A549 (cell line): ENCODE data around the gene MT1E. TPM values are rescaled to one million over a fixed set of nuclear protein-coding genes. Genes with fewer than 3 reads are reported as not detected.

Experiments used
- ATAC-seq, 2 experiments: fragments of 200-7000 bp in 1 of 2; fragments of >200 bp in 1 of 2; cut with Nextera tagmentation in 1 of 2; cut with Tn5 transposase in 1 of 2; 3 replicates each; pipeline versions ENCODE4 v1.8.0 to v1.9.1; 2018 to 2020; ENCODE audit warnings: mild to moderate bottlenecking in 1 of 2, moderate library complexity in 1 of 2
- CTCF ChIA-PET: fragments of 300-600 bp; sonication (Branson Sonifier 250); formaldehyde crosslinking; extraction: SDS; loops from one replicate; lab custom pipeline; 2021; ENCODE audit warnings: antibody characterized with exemption, inconsistent platforms; lab: Yijun Ruan, JAX
- POLR2A ChIA-PET: fragments of 350-600 bp; formaldehyde crosslinking; extraction: SDS; loops from one replicate; lab custom pipeline; 2021; ENCODE audit warnings: antibody characterized with exemption, inconsistent platforms; lab: Yijun Ruan, JAX
- DNase-seq, 2 experiments: peaks; one replicate each; pipeline versions ENCODE4 v3.0.0 to v3.0.0-alpha.2; 2011 to 2016; ENCODE audit warnings: low read depth in 1 of 2, low spot score in 1 of 2
- FAIRE-seq: peaks from 2 replicates; lab custom pipeline; 2011; peaks lifted over from hg19 to GRCh38; lab: Jason Lieb, UNC
- H3K27ac ChIP-seq, 2 experiments: fragments of >200 bp; sonication (Bioruptor Twin); formaldehyde crosslinking; 3 replicates each; pipeline ENCODE4 v1.5.1; 2016 to 2017
- H3K4me1 ChIP-seq: fragments of >200 bp; sonication (Bioruptor Twin); formaldehyde crosslinking; 3 replicates; pipeline ENCODE4 v1.6.1; 2016
- H3K4me2 ChIP-seq: fragments of >200 bp; sonication (Bioruptor Twin); formaldehyde crosslinking; 3 replicates; pipeline ENCODE4 v1.6.1; 2016
- H3K4me3 ChIP-seq: fragments of >200 bp; sonication (Bioruptor Twin); formaldehyde crosslinking; 3 replicates; pipeline ENCODE4 v1.5.1; 2016
- H3K9me3 ChIP-seq: fragments of >200 bp; sonication (Bioruptor Twin); formaldehyde crosslinking; 3 replicates; pipeline ENCODE4 v1.6.1; 2016
- BHLHE40 ChIP-seq: IDR thresholded peaks from 2 replicates; pipeline ENCODE4 v1.6.1; 2012; ENCODE audit warnings: low read depth, low read length, inconsistent platforms
- CBX2 ChIP-seq: fragments of 200-600 bp; sonication (generic); IDR thresholded peaks from 2 replicates; pipeline ENCODE4 v1.6.1; 2016; ENCODE audit warnings: low read depth, mild to moderate bottlenecking, borderline replicate concordance
- CBX8 ChIP-seq: fragments of 200-600 bp; sonication (generic); IDR thresholded peaks from 2 replicates; pipeline ENCODE4 v1.6.1; 2016
- CEBPB ChIP-seq, 2 experiments: fragments of >200 bp in 1 of 2; sonication (Bioruptor Twin) in 1 of 2; formaldehyde crosslinking in 1 of 2; IDR thresholded peaks; 2 replicates each; pipeline ENCODE4 v1.6.1; 2012 to 2016
- CHD4 ChIP-seq: fragments of 200-600 bp; sonication (generic); IDR thresholded peaks from 2 replicates; pipeline ENCODE4 v1.6.1; 2016; ENCODE audit warnings: antibody characterized with exemption, mild to moderate bottlenecking, borderline replicate concordance
- EP300 ChIP-seq, 2 experiments: fragments of >200 bp; sonication (Bioruptor Twin); formaldehyde crosslinking; IDR thresholded peaks; 2 replicates in 1 of 2; 3 replicates in 1 of 2; pipeline ENCODE4 v1.6.1; 2016 to 2017
- ESRRA ChIP-seq: fragments of 150-350 bp; IDR thresholded peaks from 2 replicates; pipeline ENCODE4 v1.6.1; 2014; ENCODE audit warnings: mild to moderate bottlenecking, low read length, borderline replicate concordance
- FOSB ChIP-seq: fragments of 250-450 bp; sonication (Bioruptor Pico); IDR thresholded peaks from 2 replicates; pipeline ENCODE4 v1.5.0; 2020; ENCODE audit warnings: mild to moderate bottlenecking, moderate library complexity
- HEYL ChIP-seq: fragments of 250-450 bp; sonication (Bioruptor Pico); IDR thresholded peaks from 2 replicates; pipeline ENCODE4 v1.8.0; 2021; ENCODE audit warnings: mild to moderate bottlenecking, moderate library complexity
- HOXA7 ChIP-seq: fragments of 250-450 bp; sonication (Bioruptor Pico); IDR thresholded peaks from 2 replicates; pipeline ENCODE4 v1.5.0; 2020; ENCODE audit warnings: mild to moderate bottlenecking, moderate library complexity
- HOXB5 ChIP-seq: fragments of 250-450 bp; sonication (Bioruptor Pico); IDR thresholded peaks from 2 replicates; pipeline ENCODE4 v1.5.0; 2020; ENCODE audit warnings: mild to moderate bottlenecking, moderate library complexity
- KDM5A ChIP-seq: fragments of 200-600 bp; sonication (generic); IDR thresholded peaks from 2 replicates; pipeline ENCODE4 v1.6.1; 2016; ENCODE audit warnings: antibody characterized with exemption, mild to moderate bottlenecking
- MAZ ChIP-seq: fragments of 150-350 bp; IDR thresholded peaks from 2 replicates; pipeline ENCODE4 v1.6.1; 2014; ENCODE audit warnings: antibody characterized with exemption, low read depth, low read length, borderline replicate concordance
- POLR2AphosphoS2 ChIP-seq: conservative IDR thresholded peaks from 2 replicates; pipeline ENCODE4 v1.6.1; 2012; ENCODE audit warnings: low read length, improper control_type of control experiment, inconsistent platforms
- RARB ChIP-seq: fragments of 250-450 bp; sonication (Bioruptor Pico); IDR thresholded peaks from 2 replicates; pipeline ENCODE4 v1.8.0; 2021; ENCODE audit warnings: mild to moderate bottlenecking, moderate library complexity
- SMC3 ChIP-seq: fragments of >200 bp; sonication (Bioruptor Twin); formaldehyde crosslinking; IDR thresholded peaks from 3 replicates; pipeline ENCODE4 v1.6.1; 2018; ENCODE audit warnings: inconsistent platforms
- ZC3H11A ChIP-seq: fragments of 450-650 bp; IDR thresholded peaks from 2 replicates; pipeline ENCODE4 v1.6.1; 2014; ENCODE audit warnings: antibody characterized with exemption, mild to moderate bottlenecking
- ZFP36 ChIP-seq: fragments of 450-650 bp; IDR thresholded peaks from 2 replicates; pipeline ENCODE4 v1.6.1; 2014; ENCODE audit warnings: borderline replicate concordance; ENCODE audit not compliant: partially characterized antibody
- WGBS: methylation state at CpG from one replicate; pipeline ENCODE4 v1.1.6; 2017; ENCODE audit errors: missing lambda C conversion rate; 5-methylcytosine and 5-hydroxymethylcytosine counted together
- polyA plus RNA-seq, 4 experiments: library from polyadenylated mRNA; depleted of rRNA in 3 of 4; stranded (reverse); fragments of >200 nt; fragmentation: RNase III in 1 of 4; extraction: RNeasy Plus Mini Kit Qiagen cat#74134 plus additional on column Dnase treatment in 1 of 4; gene quantifications; 2 replicates in 3 of 4; 3 replicates in 1 of 4; pipeline ENCODE4 v1.2.3, GENCODE V29; 2011 to 2017
- TF ChIP-seq, protein P1 (sequence below): fragments of >200 bp; sonication (Bioruptor Twin); formaldehyde crosslinking; IDR thresholded peaks from 2 replicates; pipeline ENCODE4 v1.6.1; 2016
- TF ChIP-seq, protein P2 (sequence below): fragments of 200-600 bp; sonication (generic); IDR thresholded peaks from 2 replicates; pipeline ENCODE4 v1.6.1; 2016; ENCODE audit warnings: antibody characterized with exemption, mild to moderate bottlenecking, moderate library complexity
- TF ChIP-seq, protein P3 (sequence below): fragments of >200 bp; sonication (Bioruptor Twin); formaldehyde crosslinking; IDR thresholded peaks from 3 replicates; pipeline ENCODE4 v1.5.1; 2016
- TF ChIP-seq, protein P4 (sequence below): IDR thresholded peaks from 2 replicates; pipeline ENCODE4 v1.6.1; 2012

Gene MT1E
- polyA plus RNA-seq, 2 of the 4 experiments (the other 2 are of a cell fraction): not detected

DNA sequence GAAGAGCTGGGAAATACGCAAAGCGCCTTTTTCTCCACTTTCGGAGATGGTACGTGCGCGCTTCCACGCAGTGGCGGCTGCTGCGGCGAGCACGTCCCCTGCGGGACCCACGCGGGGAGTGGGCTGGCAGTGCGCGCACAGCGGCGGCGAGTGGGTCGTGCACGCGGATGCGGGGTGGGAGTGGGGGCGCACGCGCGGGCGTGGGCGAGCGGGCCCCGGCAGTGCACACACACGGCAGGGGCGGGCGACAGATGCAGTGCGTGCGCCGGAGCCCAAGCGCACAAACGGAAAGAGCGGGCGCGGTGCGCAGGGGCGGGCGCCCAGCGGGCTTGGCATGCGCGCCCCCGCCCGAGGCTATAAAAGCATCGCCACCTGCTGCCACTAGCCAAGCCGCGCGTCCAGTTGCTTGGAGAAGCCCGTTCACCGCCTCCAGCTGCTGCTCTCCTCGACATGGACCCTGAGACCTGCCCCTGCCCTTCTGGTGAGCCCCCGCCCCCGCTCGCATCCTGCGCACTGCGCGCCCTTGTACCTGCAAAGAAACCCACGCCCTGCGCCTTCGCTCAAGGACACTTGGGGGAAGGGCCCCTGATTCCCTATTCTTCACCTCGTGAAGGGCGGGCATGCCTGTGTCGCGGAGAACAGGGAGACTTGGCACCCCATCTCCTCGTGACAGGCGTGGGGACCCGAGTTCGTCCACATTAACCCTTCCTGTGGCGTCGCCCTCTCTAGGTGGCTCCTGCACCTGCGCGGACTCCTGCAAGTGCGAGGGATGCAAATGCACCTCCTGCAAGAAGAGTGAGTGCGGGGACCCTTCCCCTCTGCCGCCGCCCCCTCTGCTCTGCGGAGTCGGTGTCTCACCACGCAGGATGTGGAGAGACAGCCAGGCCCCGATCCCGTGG, 36.2 kb upstream of the MT1E start, which contains the start of gene MT3:
Gene MT3, plus strand, starts transcription at position 388 of the 899 bp plus-strand sequence. Its CDS starts 63 bp downstream, at position 451.
- 44% methylated on average over 44 of the region's 87 CpGs for WGBS
- ATAC-seq (peak; percentile 44 to 71; a peak in 5 of 6 replicates), DNase-seq (peak in 1 of 2 experiments; percentile 28), FAIRE-seq (no peak)
- TF ChIP-seq CBX2 (no peak), HOXB5 (CRISPR knock-in tag) (no peak), RARB (CRISPR knock-in tag) (no peak), POLR2AphosphoS2 (no peak), FOSB (no peak), ZFP36 (no peak), KDM5A (no peak), CHD4 (no peak), BHLHE40 (no peak), MAZ (no peak), CEBPB (IDR thresholded peaks at IDR 0.05) (no peak), ESRRA (no peak)
- TF ChIP-seq, protein P1, sequence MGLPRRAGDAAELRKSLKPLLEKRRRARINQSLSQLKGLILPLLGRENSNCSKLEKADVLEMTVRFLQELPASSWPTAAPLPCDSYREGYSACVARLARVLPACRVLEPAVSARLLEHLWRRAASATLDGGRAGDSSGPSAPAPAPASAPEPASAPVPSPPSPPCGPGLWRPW: no peak
- TF ChIP-seq, protein P2, sequence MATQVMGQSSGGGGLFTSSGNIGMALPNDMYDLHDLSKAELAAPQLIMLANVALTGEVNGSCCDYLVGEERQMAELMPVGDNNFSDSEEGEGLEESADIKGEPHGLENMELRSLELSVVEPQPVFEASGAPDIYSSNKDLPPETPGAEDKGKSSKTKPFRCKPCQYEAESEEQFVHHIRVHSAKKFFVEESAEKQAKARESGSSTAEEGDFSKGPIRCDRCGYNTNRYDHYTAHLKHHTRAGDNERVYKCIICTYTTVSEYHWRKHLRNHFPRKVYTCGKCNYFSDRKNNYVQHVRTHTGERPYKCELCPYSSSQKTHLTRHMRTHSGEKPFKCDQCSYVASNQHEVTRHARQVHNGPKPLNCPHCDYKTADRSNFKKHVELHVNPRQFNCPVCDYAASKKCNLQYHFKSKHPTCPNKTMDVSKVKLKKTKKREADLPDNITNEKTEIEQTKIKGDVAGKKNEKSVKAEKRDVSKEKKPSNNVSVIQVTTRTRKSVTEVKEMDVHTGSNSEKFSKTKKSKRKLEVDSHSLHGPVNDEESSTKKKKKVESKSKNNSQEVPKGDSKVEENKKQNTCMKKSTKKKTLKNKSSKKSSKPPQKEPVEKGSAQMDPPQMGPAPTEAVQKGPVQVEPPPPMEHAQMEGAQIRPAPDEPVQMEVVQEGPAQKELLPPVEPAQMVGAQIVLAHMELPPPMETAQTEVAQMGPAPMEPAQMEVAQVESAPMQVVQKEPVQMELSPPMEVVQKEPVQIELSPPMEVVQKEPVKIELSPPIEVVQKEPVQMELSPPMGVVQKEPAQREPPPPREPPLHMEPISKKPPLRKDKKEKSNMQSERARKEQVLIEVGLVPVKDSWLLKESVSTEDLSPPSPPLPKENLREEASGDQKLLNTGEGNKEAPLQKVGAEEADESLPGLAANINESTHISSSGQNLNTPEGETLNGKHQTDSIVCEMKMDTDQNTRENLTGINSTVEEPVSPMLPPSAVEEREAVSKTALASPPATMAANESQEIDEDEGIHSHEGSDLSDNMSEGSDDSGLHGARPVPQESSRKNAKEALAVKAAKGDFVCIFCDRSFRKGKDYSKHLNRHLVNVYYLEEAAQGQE: no peak
- H3K4me3 ChIP-seq: peak within 1 kb of the TSS; percentile 36
- H3K27ac ChIP-seq: peak within 1 kb of the TSS in 1 of 2 experiments; percentile 38; a peak in 1 of 6 replicates
- ChIA-PET CTCF (interaction anchor here (1.0 to 1.4 kb wide), 2 partner anchors 12 to 15 kb away, joined by 3 read pairs; no protein-coding TSS in a partner anchor), POLR2A (no interaction called here)
- no peaks in the 10 kb centered on the region for H3K4me1 ChIP-seq
- peak within 1 kb of the TSS; percentile 83 for H3K4me2 ChIP-seq
- no peaks in the 10 kb centered on the region for H3K9me3 ChIP-seq

DNA sequence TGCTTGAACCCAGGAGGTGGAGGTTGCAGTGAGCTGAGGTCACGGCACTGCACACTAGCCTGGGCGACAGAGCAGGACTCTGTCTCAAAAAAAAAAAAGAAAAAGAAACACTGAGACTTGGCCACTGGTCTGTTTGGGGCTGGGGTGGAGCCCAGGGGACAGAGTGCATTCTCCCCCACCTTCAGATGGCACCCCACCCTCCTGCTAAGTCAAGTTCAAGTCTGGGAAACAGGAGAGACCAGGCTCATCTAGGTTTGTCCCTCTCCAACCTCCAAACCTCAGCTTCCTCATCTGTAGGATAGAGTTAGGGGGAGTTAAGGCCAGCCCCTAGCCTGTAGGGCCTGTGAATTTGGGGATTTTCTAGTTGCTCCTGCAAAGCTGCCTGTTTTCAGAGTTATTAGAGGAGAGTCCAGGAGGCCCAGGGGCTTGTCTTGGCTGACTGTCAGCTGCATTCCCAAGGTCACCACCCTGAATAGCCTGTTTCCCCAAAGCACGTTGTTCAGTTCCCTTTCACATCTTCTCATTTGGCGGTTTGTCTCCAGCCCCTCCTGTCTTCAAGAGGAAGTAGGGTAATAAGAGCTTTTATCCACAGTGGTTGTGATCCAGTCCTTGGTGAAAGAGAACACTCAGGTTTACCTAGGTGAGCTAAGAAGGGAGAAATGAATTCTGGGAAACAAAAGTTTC, 34.1 kb upstream of the MT1E start:
- DNase-seq: no peak
- H3K4me1 ChIP-seq: no peaks in the 10 kb centered on the region
- no peak for ATAC-seq
- CTCF ChIA-PET: interaction anchor here (0.9 to 3.2 kb wide), 7 partner anchors 9 to 77 kb away, joined by 3 to 22 read pairs (median 6); no protein-coding TSS in a partner anchor
- FAIRE-seq: no peak
- 74% methylated on average over 4 of the region's 4 CpGs for WGBS
- no peak overlapping the region for H3K27ac ChIP-seq
- POLR2A ChIA-PET: no interaction called here
- no peak overlapping the region for H3K4me3 ChIP-seq
- no peak overlapping the region for H3K4me2 ChIP-seq
- H3K9me3 ChIP-seq: no peaks in the 10 kb centered on the region
- TF ChIP-seq EP300 (IDR thresholded peaks at IDR 0.05) (no peak), BHLHE40 (no peak), CBX8 (no peak), POLR2AphosphoS2 (no peak), HOXA7 (CRISPR knock-in tag) (no peak), ZC3H11A (no peak), KDM5A (no peak), HEYL (CRISPR knock-in tag) (no peak), SMC3 (no peak)
- TF ChIP-seq, protein P3, sequence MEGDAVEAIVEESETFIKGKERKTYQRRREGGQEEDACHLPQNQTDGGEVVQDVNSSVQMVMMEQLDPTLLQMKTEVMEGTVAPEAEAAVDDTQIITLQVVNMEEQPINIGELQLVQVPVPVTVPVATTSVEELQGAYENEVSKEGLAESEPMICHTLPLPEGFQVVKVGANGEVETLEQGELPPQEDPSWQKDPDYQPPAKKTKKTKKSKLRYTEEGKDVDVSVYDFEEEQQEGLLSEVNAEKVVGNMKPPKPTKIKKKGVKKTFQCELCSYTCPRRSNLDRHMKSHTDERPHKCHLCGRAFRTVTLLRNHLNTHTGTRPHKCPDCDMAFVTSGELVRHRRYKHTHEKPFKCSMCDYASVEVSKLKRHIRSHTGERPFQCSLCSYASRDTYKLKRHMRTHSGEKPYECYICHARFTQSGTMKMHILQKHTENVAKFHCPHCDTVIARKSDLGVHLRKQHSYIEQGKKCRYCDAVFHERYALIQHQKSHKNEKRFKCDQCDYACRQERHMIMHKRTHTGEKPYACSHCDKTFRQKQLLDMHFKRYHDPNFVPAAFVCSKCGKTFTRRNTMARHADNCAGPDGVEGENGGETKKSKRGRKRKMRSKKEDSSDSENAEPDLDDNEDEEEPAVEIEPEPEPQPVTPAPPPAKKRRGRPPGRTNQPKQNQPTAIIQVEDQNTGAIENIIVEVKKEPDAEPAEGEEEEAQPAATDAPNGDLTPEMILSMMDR: no peak
- TF ChIP-seq, protein P4, sequence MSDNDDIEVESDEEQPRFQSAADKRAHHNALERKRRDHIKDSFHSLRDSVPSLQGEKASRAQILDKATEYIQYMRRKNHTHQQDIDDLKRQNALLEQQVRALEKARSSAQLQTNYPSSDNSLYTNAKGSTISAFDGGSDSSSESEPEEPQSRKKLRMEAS: no peak
